Measurements from ENCODE around the gene TP53BP2.

TP53BP2 gene

GRCh38 chr1:223788746-223789415 lies 56.9 kb downstream of the TP53BP2 start:
- DNase-seq: no peak

GRCh38 chr1:223785808-223786207 lies 59.9 kb downstream of the TP53BP2 start:
- no peak for DNase-seq

GRCh38 chr1:223784541-223784940 lies 61.2 kb downstream of the TP53BP2 start:
- DNase-seq: no peak

- no peak for DNase-seq
Measured at GRCh38 chr1:223783676-223784075, 62.1 kb downstream of the TP53BP2 start.

GRCh38 chr1:223780949-223781348 lies 64.8 kb downstream of the TP53BP2 start:
- no peak for DNase-seq

GRCh38 chr1:223780318-223780717 lies 65.4 kb downstream of the TP53BP2 start:
- no peak for DNase-seq

GRCh38 chr1:223776826-223777454 lies 68.8 kb downstream of the TP53BP2 start:
- DNase-seq: no peak

GRCh38 chr1:223776075-223776814 lies 69.5 kb downstream of the TP53BP2 start:
- no peak for DNase-seq

- DNase-seq: no peak
Measured at GRCh38 chr1:223775711-223776074, 70.1 kb downstream of the TP53BP2 start.

GRCh38 chr1:223775054-223775453 lies 70.7 kb downstream of the TP53BP2 start:
- DNase-seq: no peak

GRCh38 chr1:223774134-223774814 lies 71.5 kb downstream of the TP53BP2 start:
- DNase-seq: no peak

- no peak for DNase-seq
Measured at GRCh38 chr1:223772771-223773160, 73.0 kb downstream of the TP53BP2 start.

GRCh38 chr1:223771814-223772770 lies 73.7 kb downstream of the TP53BP2 start:
- no peak for DNase-seq

- DNase-seq: no peak
Measured at GRCh38 chr1:223771469-223771813, 74.3 kb downstream of the TP53BP2 start.

- no peak for DNase-seq
Measured at GRCh38 chr1:223770621-223771315, 75.0 kb downstream of the TP53BP2 start.

GRCh38 chr1:223765719-223766340 lies 79.9 kb downstream of the TP53BP2 start:
- no peak for DNase-seq

- no peak for DNase-seq
Measured at GRCh38 chr1:223765036-223765718, 80.6 kb downstream of the TP53BP2 start.

- DNase-seq: no peak
Measured at GRCh38 chr1:223763881-223764280, 81.9 kb downstream of the TP53BP2 start.

GRCh38 chr1:223763251-223763650 lies 82.5 kb downstream of the TP53BP2 start:
- no peak for DNase-seq

- no peak for DNase-seq
Measured at GRCh38 chr1:223761411-223761810, 84.3 kb downstream of the TP53BP2 start.

GRCh38 chr1:223760833-223761232 lies 84.9 kb downstream of the TP53BP2 start:
- no peak for DNase-seq

Measured in NCI-H524 treated with DMSO at 0.1 percent for 48 hours (cell line).